Endothelial cell of umbilical vein (primary cell): ENCODE measurements around the gene MRTFA.

Experiments
- CTCF ChIP-seq, 2 donors: IDR thresholded peaks; 1 replicate in 1 of 2; 2 replicates in 1 of 2; pipeline ENCODE4 v1.5.1; 2011; ENCODE audit warnings: low read length in 2 of 2, mild to moderate bottlenecking in 2 of 2, moderate library complexity in 2 of 2, control low read depth in 1 of 2, inconsistent platforms in 1 of 2, low read depth in 1 of 2; ENCODE audit not compliant: insufficient read depth in 1 of 2; ENCODE audit errors: extremely low read depth in 1 of 2
- EZH2 ChIP-seq: IDR thresholded peaks from 2 replicates; pipeline ENCODE4 v1.6.1; 2012; ENCODE audit warnings: borderline replicate concordance, low read depth, mild to moderate bottlenecking, moderate library complexity, low read length, inconsistent platforms; ENCODE audit not compliant: severe bottlenecking
- FOS ChIP-seq: IDR thresholded peaks from 2 replicates; pipeline ENCODE4 v1.6.1; 2011; ENCODE audit warnings: mild to moderate bottlenecking, low read length, moderate library complexity, borderline replicate concordance; ENCODE audit not compliant: insufficient read depth
- GATA2 ChIP-seq: IDR thresholded peaks from 2 replicates; pipeline ENCODE4 v1.7.0; 2011; ENCODE audit warnings: low read depth, mild to moderate bottlenecking, moderate library complexity, mixed read lengths, low read length; ENCODE audit not compliant: insufficient read length, insufficient read depth
- JUN ChIP-seq: IDR thresholded peaks from 2 replicates; pipeline ENCODE4 v1.6.1; 2011; ENCODE audit warnings: borderline replicate concordance, low read depth; ENCODE audit not compliant: insufficient read length, insufficient read depth
- MAX ChIP-seq: IDR thresholded peaks from 2 replicates; pipeline ENCODE4 v1.6.1; 2011; ENCODE audit not compliant: insufficient read depth, insufficient read length
- MYC ChIP-seq: IDR thresholded peaks from one replicate; pipeline ENCODE4 v1.6.1; 2011; ENCODE audit warnings: mild to moderate bottlenecking, low read depth, low read length
- POLR2A ChIP-seq: IDR thresholded peaks from 2 replicates; pipeline ENCODE4 v1.6.1; 2012; ENCODE audit warnings: low read depth, mild to moderate bottlenecking, control low read depth, low read length
- POLR2AphosphoS5 ChIP-seq: IDR thresholded peaks from 2 replicates; pipeline ENCODE4 v1.6.1; 2012; ENCODE audit warnings: low read depth, mild to moderate bottlenecking, control low read depth, low read length, moderate library complexity; ENCODE audit not compliant: insufficient read depth

- no peak for TF ChIP-seq CTCF (IDR thresholded peaks at IDR 0.05; ENCODE audit: extremely low read depth in 1 of 2, insufficient read depth in 1 of 2, low read depth in 1 of 2, low read length in 2 of 2)
- no peak for TF ChIP-seq POLR2A
- no peak for TF ChIP-seq GATA2
- TF ChIP-seq MAX: no peak
- TF ChIP-seq POLR2AphosphoS5: no peak
- no peak for TF ChIP-seq JUN
- no peak for TF ChIP-seq EZH2
- TF ChIP-seq MYC: no peak
- TF ChIP-seq FOS: no peak
Observed at GRCh38 chr22:40519948-40520331, 116.6 kb downstream of the MRTFA start.
